Spleen (tissue), 11 donors: ENCODE measurements around the gene ASCC3. TPM values are rescaled to one million over a fixed set of nuclear protein-coding genes. Genes with fewer than 3 reads are reported as not detected.

Experiments used
- DNase-seq: peaks from one replicate; pipeline ENCODE4 v3.0.0-alpha.2; 2020
- H3K27ac ChIP-seq, 8 donors: fragments of 200-600 bp; sonication (generic) in 7 of 8; 1 replicate in 4 of 8; 2 replicates in 4 of 8; pipeline versions ENCODE4 v1.5.0 to v1.8.0; 2016 to 2021; ENCODE audit warnings: inconsistent platforms in 4 of 8, mild to moderate bottlenecking in 4 of 8, moderate library complexity in 1 of 8
- H3K27me3 ChIP-seq, 7 donors: fragments of 200-600 bp; sonication (generic) in 6 of 7; replicated peaks in 1 of 7; 1 replicate in 4 of 7; 2 replicates in 3 of 7; pipeline versions ENCODE4 v1.5.0 to v1.8.0; 2016 to 2021; ENCODE audit warnings: inconsistent platforms in 3 of 7, mild to moderate bottlenecking in 1 of 7
- H3K36me3 ChIP-seq, 6 donors: fragments of 200-600 bp; sonication (generic) in 5 of 6; 1 replicate in 4 of 6; 2 replicates in 2 of 6; pipeline versions ENCODE4 v1.5.0 to v1.8.0; 2016 to 2021; ENCODE audit warnings: inconsistent platforms in 2 of 6
- H3K4me1 ChIP-seq, 6 donors: fragments of 200-600 bp; sonication (generic) in 5 of 6; 1 replicate in 3 of 6; 2 replicates in 3 of 6; pipeline versions ENCODE4 v1.5.0 to v1.8.0; 2016 to 2021; ENCODE audit warnings: inconsistent platforms in 3 of 6
- H3K4me3 ChIP-seq, 8 donors: fragments of 200-600 bp; sonication (generic) in 7 of 8; 1 replicate in 4 of 8; 2 replicates in 4 of 8; pipeline versions ENCODE4 v1.5.0 to v1.8.0; 2016 to 2021; ENCODE audit warnings: inconsistent platforms in 4 of 8, mild to moderate bottlenecking in 4 of 8, moderate library complexity in 2 of 8
- H3K9me3 ChIP-seq, 8 donors: fragments of 200-600 bp; sonication (generic) in 7 of 8; 1 replicate in 4 of 8; 2 replicates in 4 of 8; pipeline versions ENCODE4 v1.5.0 to v1.8.0; 2016 to 2021; ENCODE audit warnings: inconsistent platforms in 4 of 8
- POLR2A ChIP-seq, 3 donors: fragments of 450-650 bp; IDR thresholded peaks; one replicate each; pipeline ENCODE4 v1.5.1; 2017; ENCODE audit warnings: antibody characterized with exemption in 3 of 3, mild to moderate bottlenecking in 1 of 3
- POLR2AphosphoS5 ChIP-seq, 3 donors: sonication (generic); formaldehyde crosslinking; IDR thresholded peaks; one replicate each; pipeline ENCODE4 v1.5.1; 2017; ENCODE audit warnings: antibody characterized with exemption in 3 of 3
- WGBS, 5 donors: extraction: QIAGEN DNeasy Blood & Tissue Kit in 3 of 5; methylation state at CpG; one replicate each; pipeline versions ENCODE4 v1.1.5 to v1.1.7; 2013 to 2018; 5-methylcytosine and 5-hydroxymethylcytosine counted together
- intact Hi-C: fragments of 100-400 bp; cut with DNase I; formaldehyde crosslinking; loops from one replicate; pipeline ENCODE4 v1.15.0; 2023; ENCODE audit warnings: low total_unique reads
- polyA plus RNA-seq, 3 donors: library from polyadenylated mRNA; stranded (reverse); fragments of 200-250 nt; gene quantifications; one replicate each; pipeline ENCODE4 v1.2.1, GENCODE V29; 2013
- total RNA-seq, 7 donors: library from RNA; depleted of rRNA in 3 of 7; stranded (reverse); fragments of >200 nt in 3 of 7; fragmentation: NEBNext Ultra II Directional in 4 of 7; extraction: Animal tissue kit (Norgen Biotek cat#: 25700) in 4 of 7; gene quantifications; one replicate each; pipeline versions ENCODE4 v1.1.0 to v1.2.1, GENCODE V29; 2016 to 2021
- TF ChIP-seq, protein P1 (sequence below), 11 experiments: fragments of 200-600 bp in 7 of 11; fragments of 450-650 bp in 4 of 11; sonication (generic) in 4 of 11; IDR thresholded peaks in 8 of 11; conservative IDR thresholded peaks in 3 of 11; 1 replicate in 7 of 11; 2 replicates in 4 of 11; pipeline versions ENCODE4 v1.4.0 to v1.8.0; 2016 to 2021; ENCODE audit warnings: antibody characterized with exemption in 11 of 11, inconsistent platforms in 4 of 11, mild to moderate bottlenecking in 1 of 11
- donor health status: healthy with polysubstance abuse.
- donor health status: DM: no; HTN: no; CAD: no; lungs with moderate emphysema.
- donor health status: DM: no; HTN: no; CAD: no.
- donor health status: Bipolar disorder and iron deficiency.
- donor health status: healthy.
- donor health status: DM: no; HTN: no; CAD: no.
- donor health status: DM: yes; HTN: yes; CAD: no.

The ASCC3 gene
- total and polyA plus RNA-seq, 10 donors = 7.9 to 52.4 (median 40.8) TPM

DNA sequence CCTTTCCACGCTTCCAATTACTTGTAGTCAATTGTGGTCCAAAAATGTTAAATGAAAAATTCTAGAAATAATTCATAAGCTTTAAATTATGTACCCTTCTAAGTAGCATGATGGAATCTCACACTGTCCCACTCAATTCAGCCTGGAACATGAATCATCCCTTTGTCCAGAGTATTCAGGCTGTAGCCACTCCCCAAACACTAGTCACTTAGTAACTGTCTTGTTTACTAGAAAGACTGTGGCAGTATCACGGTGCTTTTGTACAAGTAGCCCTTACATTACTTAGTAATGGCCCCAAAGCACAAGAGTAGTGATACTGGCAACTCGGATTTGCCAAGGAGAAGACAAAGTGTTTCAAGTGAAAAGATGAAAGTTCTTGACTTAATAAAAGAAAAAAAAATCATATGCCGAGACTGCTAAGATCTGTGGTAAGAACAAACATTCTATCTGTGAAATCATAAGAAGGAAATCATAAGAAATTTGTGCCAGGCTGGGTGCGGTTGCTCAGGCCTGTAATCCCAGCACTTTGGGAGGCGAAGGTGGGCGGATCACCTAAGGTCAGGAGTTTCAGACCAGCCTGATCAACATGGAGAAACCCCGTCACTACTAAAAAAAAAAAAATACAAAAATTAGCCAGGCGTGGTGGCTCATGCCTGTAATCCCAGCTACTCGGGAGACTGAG, 247.9 kb downstream of the ASCC3 start:
- Histone ChIP-seq H3K27ac (no peak overlapping the region), H3K4me1 (no peaks in the 10 kb centered on the region), H3K9me3 (no peaks in the 10 kb centered on the region), H3K4me3 (no peak overlapping the region), H3K36me3 (peaks cover 0 to 48% (median 21%) of the 10 kb centered on the region in 6 donors), H3K27me3 (no peaks in the 10 kb centered on the region)
- 84 to 88% (median 86%) methylated on average over 10 of the region's 10 CpGs for WGBS, 5 donors
- TF ChIP-seq POLR2AphosphoS5 (IDR thresholded peaks at IDR 0.05) (no peak), POLR2A (IDR thresholded peaks at IDR 0.05) (no peak)
- TF ChIP-seq, protein P1, sequence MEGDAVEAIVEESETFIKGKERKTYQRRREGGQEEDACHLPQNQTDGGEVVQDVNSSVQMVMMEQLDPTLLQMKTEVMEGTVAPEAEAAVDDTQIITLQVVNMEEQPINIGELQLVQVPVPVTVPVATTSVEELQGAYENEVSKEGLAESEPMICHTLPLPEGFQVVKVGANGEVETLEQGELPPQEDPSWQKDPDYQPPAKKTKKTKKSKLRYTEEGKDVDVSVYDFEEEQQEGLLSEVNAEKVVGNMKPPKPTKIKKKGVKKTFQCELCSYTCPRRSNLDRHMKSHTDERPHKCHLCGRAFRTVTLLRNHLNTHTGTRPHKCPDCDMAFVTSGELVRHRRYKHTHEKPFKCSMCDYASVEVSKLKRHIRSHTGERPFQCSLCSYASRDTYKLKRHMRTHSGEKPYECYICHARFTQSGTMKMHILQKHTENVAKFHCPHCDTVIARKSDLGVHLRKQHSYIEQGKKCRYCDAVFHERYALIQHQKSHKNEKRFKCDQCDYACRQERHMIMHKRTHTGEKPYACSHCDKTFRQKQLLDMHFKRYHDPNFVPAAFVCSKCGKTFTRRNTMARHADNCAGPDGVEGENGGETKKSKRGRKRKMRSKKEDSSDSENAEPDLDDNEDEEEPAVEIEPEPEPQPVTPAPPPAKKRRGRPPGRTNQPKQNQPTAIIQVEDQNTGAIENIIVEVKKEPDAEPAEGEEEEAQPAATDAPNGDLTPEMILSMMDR (IDR thresholded peaks at IDR 0.05 in 8 of 11, conservative IDR thresholded peaks at IDR 0.05 in 3 of 11) = no peak
- intact Hi-C loops = no loop called here
- no peak for DNase-seq

DNA sequence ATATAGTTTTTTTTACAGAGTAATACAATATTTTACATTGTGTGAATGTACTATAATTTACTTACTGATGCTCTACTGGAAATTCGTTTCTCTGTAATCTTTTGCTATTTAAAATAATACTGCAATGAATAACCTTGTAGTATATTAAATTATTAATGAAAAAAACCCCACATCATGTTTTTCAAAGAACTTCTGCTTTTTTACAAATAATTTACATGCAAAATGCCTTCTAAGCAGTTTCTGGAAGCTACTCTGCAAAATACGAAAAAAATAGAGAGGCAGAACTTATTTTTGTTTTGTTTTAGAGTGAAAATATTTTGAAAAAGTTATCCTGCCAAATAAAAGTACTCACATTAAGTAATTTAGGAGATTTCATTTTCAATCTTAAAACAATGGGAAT, 250.6 kb downstream of the ASCC3 start:
- Histone ChIP-seq H3K9me3 (no peaks in the 10 kb centered on the region), H3K27me3 (no peaks in the 10 kb centered on the region), H3K36me3 (peaks cover 0 to 50% (median 21%) of the 10 kb centered on the region in 6 donors), H3K27ac (no peak overlapping the region), H3K4me3 (no peak overlapping the region), H3K4me1 (no peaks in the 10 kb centered on the region)
- 73 to 80% (median 76%) methylated on average over 2 of the region's 2 CpGs for WGBS, 5 donors
- intact Hi-C loops = no loop called here
- DNase-seq = no peak
- TF ChIP-seq POLR2A (IDR thresholded peaks at IDR 0.05) (no peak), POLR2AphosphoS5 (IDR thresholded peaks at IDR 0.05) (no peak)
- TF ChIP-seq, protein P1 (IDR thresholded peaks at IDR 0.05 in 8 of 11, conservative IDR thresholded peaks at IDR 0.05 in 3 of 11) = no peak

DNA sequence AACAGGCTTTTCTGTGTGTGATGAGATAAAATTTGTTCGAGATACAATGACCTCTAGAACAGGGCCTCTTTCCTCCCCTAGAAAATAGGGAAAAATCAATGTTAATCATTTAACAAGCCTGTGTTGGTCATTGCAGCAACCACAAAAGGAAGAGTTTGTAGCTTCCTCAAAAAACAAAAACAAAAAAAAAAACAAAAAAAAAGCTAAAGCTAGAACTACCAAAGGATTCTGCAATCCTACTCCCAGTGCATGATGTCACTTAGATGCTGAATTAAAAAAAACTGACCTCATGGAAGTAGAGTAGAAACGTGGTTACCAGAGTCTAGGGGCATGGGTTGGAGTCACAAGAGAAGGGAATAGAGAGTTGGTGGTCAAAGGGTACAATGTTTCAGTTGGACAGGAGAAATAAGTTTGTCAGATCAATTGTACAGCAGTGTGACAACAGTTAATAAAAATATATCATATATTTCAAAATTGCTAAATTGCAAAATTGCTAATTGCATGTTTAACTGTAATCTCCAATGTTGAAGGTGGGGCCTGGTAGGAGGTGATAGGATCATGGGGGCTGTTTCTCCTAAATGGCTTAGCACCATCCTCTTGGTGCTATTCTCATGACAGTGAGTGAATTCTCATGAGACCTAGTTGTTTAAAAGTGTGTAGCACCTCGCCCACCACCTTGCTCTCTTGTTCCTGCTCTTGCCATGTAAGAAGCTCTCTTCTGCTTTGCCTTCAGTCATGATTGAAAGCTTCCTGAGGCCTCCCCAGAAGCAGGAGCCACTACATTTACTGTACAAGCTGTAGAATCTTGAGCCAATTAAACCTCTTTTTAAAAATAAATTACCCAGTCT, 253.0 kb downstream of the ASCC3 start:
- H3K27ac ChIP-seq = no peak overlapping the region
- no peaks in the 10 kb centered on the region for H3K4me1 ChIP-seq
- H3K9me3 ChIP-seq = no peaks in the 10 kb centered on the region
- no peak overlapping the region for H3K4me3 ChIP-seq
- TF ChIP-seq, protein P1 (IDR thresholded peaks at IDR 0.05 in 8 of 11, conservative IDR thresholded peaks at IDR 0.05 in 3 of 11) = no peak
- intact Hi-C loops = no loop called here
- 89 to 96% (median 93%) methylated on average over 3 of the region's 3 CpGs for WGBS, 5 donors
- H3K36me3 ChIP-seq = peaks cover 0 to 63% (median 25%) of the 10 kb centered on the region in 6 donors
- no peak for DNase-seq
- H3K27me3 ChIP-seq = no peaks in the 10 kb centered on the region

DNA sequence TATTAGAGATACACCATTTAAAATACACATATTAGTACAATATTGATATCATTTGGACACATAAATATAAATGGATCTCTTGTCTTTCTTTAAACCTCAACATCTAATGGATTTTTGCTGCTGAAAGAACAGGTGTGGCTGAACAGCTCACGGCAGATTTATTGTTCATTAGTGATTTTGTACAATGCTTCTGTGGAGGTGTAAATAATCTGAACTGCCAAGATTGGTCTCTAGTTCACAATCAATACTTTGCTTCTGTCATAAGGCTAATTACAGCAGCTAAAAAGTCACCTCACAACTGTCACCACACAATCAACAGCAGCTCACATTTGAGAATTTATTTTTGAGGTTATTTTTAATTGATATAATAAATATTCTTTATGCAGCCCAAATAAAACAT, 254.4 kb downstream of the ASCC3 start:
- Histone ChIP-seq H3K4me1 (no peaks in the 10 kb centered on the region), H3K9me3 (peaks cover 0 to 7% (median 3%) of the 10 kb centered on the region in 8 donors), H3K36me3 (peaks cover 0 to 75% (median 31%) of the 10 kb centered on the region in 6 donors), H3K4me3 (no peak overlapping the region), H3K27ac (no peak overlapping the region), H3K27me3 (no peaks in the 10 kb centered on the region)
- intact Hi-C loops = no loop called here
- WGBS, 5 donors = 81 to 100% (median 92%) methylated on average over 1 of the region's 1 CpG
- TF ChIP-seq, protein P1 (IDR thresholded peaks at IDR 0.05 in 8 of 11, conservative IDR thresholded peaks at IDR 0.05 in 3 of 11) = no peak
- TF ChIP-seq POLR2AphosphoS5 (IDR thresholded peaks at IDR 0.05) (no peak), POLR2A (IDR thresholded peaks at IDR 0.05) (no peak)
- no peak for DNase-seq
